ENCODE data around the gene TMC1. TPM values are rescaled to one million over a fixed set of nuclear protein-coding genes. Genes with fewer than 3 reads are reported as not detected.

Gene TMC1
- total RNA-seq, 1 experiment from 2014 or later: 0.36 TPM

DNA sequence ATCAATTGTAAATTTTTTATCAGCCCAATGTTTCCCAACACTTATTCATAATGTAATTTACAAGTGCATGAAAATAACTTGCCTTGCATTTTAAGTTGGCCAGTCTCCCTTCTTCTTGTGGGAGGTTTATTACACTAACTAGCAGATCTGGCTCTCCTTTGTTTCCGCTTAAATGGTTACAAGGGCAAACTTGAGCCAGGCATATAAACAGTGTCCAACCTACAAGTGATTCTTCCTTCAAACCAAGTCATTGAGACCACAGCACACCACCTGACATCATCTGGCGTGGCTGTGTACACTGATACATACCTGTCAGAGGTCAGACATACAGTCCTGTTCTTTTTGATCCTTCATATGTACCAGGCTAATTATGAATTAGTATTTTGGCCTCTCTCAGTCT, 351.3 kb downstream of the TMC1 start:
- DNase-seq (ENCODE audit: low read depth, low spot score): no peak
- CTCF ChIA-PET: interaction anchor here (2.7 kb wide), 1 partner anchor 149 kb away, joined by 7 read pairs; no protein-coding TSS in a partner anchor
- Histone ChIP-seq H3K27me3 (ENCODE audit: control insufficient read depth, insufficient read depth, low read length) (no peaks in the 10 kb centered on the region), H3K4me1 (ENCODE audit: control insufficient read depth, insufficient read depth, low read length) (no peaks in the 10 kb centered on the region), H3K36me3 (ENCODE audit: control insufficient read depth, insufficient read depth, low read length) (no peaks in the 10 kb centered on the region), H3K4me3 (ENCODE audit: low read depth in 2 of 2, low read length in 2 of 2) (no peak overlapping the region), H3K27ac (ENCODE audit: low read length) (no peak overlapping the region), H3K9me3 (ENCODE audit: control insufficient read depth, insufficient read depth, low read depth, low read length) (no peaks in the 10 kb centered on the region)
- POLR2A ChIA-PET: no interaction called here
- in situ Hi-C loops (cut with HindIII; ENCODE audit: low pct_unique_long_range_greater_than_20kb, low sequenced_read_pairs): no loop called here
- ATAC-seq: no peak
- BruUV-seq (replicated peaks): no TSS peak
- TF ChIP-seq, protein P1, sequence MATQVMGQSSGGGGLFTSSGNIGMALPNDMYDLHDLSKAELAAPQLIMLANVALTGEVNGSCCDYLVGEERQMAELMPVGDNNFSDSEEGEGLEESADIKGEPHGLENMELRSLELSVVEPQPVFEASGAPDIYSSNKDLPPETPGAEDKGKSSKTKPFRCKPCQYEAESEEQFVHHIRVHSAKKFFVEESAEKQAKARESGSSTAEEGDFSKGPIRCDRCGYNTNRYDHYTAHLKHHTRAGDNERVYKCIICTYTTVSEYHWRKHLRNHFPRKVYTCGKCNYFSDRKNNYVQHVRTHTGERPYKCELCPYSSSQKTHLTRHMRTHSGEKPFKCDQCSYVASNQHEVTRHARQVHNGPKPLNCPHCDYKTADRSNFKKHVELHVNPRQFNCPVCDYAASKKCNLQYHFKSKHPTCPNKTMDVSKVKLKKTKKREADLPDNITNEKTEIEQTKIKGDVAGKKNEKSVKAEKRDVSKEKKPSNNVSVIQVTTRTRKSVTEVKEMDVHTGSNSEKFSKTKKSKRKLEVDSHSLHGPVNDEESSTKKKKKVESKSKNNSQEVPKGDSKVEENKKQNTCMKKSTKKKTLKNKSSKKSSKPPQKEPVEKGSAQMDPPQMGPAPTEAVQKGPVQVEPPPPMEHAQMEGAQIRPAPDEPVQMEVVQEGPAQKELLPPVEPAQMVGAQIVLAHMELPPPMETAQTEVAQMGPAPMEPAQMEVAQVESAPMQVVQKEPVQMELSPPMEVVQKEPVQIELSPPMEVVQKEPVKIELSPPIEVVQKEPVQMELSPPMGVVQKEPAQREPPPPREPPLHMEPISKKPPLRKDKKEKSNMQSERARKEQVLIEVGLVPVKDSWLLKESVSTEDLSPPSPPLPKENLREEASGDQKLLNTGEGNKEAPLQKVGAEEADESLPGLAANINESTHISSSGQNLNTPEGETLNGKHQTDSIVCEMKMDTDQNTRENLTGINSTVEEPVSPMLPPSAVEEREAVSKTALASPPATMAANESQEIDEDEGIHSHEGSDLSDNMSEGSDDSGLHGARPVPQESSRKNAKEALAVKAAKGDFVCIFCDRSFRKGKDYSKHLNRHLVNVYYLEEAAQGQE (IDR thresholded peaks at IDR 0.05; ENCODE audit: insufficient read depth in 1 of 2, low read depth in 2 of 2, low read length in 1 of 2): no peak
- TF ChIP-seq POLR2AphosphoS5 (IDR thresholded peaks at IDR 0.05; ENCODE audit: low read depth, low read length) (no peak), TCF7L2 (IDR thresholded peaks at IDR 0.05; ENCODE audit: low read depth, low read length) (no peak), SIN3A (IDR thresholded peaks at IDR 0.05; ENCODE audit: borderline replicate concordance, insufficient read depth, low read depth, low read length) (no peak)
- TF ChIP-seq, protein P2, sequence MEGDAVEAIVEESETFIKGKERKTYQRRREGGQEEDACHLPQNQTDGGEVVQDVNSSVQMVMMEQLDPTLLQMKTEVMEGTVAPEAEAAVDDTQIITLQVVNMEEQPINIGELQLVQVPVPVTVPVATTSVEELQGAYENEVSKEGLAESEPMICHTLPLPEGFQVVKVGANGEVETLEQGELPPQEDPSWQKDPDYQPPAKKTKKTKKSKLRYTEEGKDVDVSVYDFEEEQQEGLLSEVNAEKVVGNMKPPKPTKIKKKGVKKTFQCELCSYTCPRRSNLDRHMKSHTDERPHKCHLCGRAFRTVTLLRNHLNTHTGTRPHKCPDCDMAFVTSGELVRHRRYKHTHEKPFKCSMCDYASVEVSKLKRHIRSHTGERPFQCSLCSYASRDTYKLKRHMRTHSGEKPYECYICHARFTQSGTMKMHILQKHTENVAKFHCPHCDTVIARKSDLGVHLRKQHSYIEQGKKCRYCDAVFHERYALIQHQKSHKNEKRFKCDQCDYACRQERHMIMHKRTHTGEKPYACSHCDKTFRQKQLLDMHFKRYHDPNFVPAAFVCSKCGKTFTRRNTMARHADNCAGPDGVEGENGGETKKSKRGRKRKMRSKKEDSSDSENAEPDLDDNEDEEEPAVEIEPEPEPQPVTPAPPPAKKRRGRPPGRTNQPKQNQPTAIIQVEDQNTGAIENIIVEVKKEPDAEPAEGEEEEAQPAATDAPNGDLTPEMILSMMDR (IDR thresholded peaks at IDR 0.05): no peak
- intact Hi-C loops (cut with micrococcal nuclease; ENCODE audit: unreplicated experiment): loop anchor here (5.0 kb wide), 1 partner anchor 210 kb away; no protein-coding TSS in a partner anchor

DNA sequence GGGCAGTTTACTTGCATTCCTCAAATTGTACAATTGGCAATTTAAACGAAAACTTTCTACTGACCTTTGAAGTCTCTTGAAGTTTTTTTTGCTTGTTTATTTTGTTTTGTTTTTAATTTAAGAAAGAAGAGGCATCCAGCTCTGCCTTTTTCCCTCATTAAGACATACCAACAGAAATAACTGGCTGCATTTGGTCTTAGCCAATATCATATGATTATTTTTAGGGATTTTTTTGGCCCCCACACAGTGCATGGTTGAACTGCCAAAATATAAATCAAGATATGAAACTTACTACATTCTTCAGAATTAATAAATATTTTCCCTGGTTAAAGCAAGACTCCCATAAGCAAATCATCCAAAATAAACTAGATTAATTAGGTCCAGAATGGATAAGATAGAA, 352.0 kb downstream of the TMC1 start:
- in situ Hi-C loops (cut with HindIII; ENCODE audit: low pct_unique_long_range_greater_than_20kb, low sequenced_read_pairs) (no loop called here), intact Hi-C loops (cut with micrococcal nuclease; ENCODE audit: unreplicated experiment) (loop anchor here (5.0 kb wide), 1 partner anchor 209 kb away; no protein-coding TSS in a partner anchor)
- Histone ChIP-seq H3K36me3 (ENCODE audit: control insufficient read depth, insufficient read depth, low read length) (no peaks in the 10 kb centered on the region), H3K27me3 (ENCODE audit: control insufficient read depth, insufficient read depth, low read length) (no peaks in the 10 kb centered on the region), H3K9me3 (ENCODE audit: control insufficient read depth, insufficient read depth, low read depth, low read length) (no peaks in the 10 kb centered on the region), H3K4me3 (ENCODE audit: low read depth in 2 of 2, low read length in 2 of 2) (no peak overlapping the region), H3K27ac (ENCODE audit: low read length) (no peak overlapping the region), H3K4me1 (ENCODE audit: control insufficient read depth, insufficient read depth, low read length) (no peaks in the 10 kb centered on the region)
- TF ChIP-seq TCF7L2 (IDR thresholded peaks at IDR 0.05; ENCODE audit: low read depth, low read length) (no peak), SIN3A (IDR thresholded peaks at IDR 0.05; ENCODE audit: borderline replicate concordance, insufficient read depth, low read depth, low read length) (no peak), POLR2AphosphoS5 (IDR thresholded peaks at IDR 0.05; ENCODE audit: low read depth, low read length) (no peak)
- TF ChIP-seq, protein P1 (IDR thresholded peaks at IDR 0.05; ENCODE audit: insufficient read depth in 1 of 2, low read depth in 2 of 2, low read length in 1 of 2): no peak
- TF ChIP-seq, protein P2 (IDR thresholded peaks at IDR 0.05): no peak
- DNase-seq (ENCODE audit: low read depth, low spot score) (no peak), ATAC-seq (no peak)
- POLR2A ChIA-PET: no interaction called here
- CTCF ChIA-PET: interaction anchor here (2.7 kb wide), 1 partner anchor 148 kb away, joined by 7 read pairs; no protein-coding TSS in a partner anchor
- BruUV-seq (replicated peaks): no TSS peak

Data from Panc1 (cell line).